A549 (cell line): ENCODE measurements around the gene EVI2A.

Experiments used
- CEBPB ChIP-seq, 2 experiments: fragments of >200 bp in 1 of 2; sonication (Bioruptor Twin) in 1 of 2; formaldehyde crosslinking in 1 of 2; IDR thresholded peaks; 2 replicates each; pipeline ENCODE4 v1.6.1; 2012 to 2016
- EP300 ChIP-seq, 2 experiments: fragments of >200 bp; sonication (Bioruptor Twin); formaldehyde crosslinking; IDR thresholded peaks; 2 replicates in 1 of 2; 3 replicates in 1 of 2; pipeline ENCODE4 v1.6.1; 2016 to 2017
- PHF8 ChIP-seq: fragments of 200-600 bp; sonication (generic); IDR thresholded peaks from 2 replicates; pipeline ENCODE4 v1.6.1; 2016; ENCODE audit warnings: low read depth, mild to moderate bottlenecking, antibody characterized with exemption, moderate library complexity, borderline replicate concordance
- POLR2AphosphoS2 ChIP-seq: conservative IDR thresholded peaks from 2 replicates; pipeline ENCODE4 v1.6.1; 2012; ENCODE audit warnings: low read length, improper control_type of control experiment, inconsistent platforms
- TF ChIP-seq, protein P1 (sequence below): fragments of >200 bp; sonication (Bioruptor Twin); formaldehyde crosslinking; IDR thresholded peaks from 3 replicates; pipeline ENCODE4 v1.5.1; 2016

DNA sequence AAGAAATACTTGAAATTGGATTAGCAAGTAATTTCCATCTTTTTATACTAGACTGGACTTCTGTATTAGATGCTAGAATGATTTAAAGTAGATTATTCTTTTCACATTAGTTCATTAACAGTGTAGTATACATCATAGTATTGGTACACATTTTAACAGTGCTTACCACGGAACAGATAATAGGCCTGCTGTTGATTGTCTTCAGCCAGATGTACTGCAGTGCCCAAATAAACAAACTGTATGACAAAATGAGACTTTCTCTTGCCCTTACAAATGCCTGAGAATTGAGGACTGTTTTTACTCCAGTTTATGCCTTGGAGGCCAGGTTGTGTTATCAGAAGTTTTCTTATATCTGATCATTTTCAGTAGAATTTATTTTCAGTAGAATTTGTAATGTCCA is 631 bp downstream of the EVI2A start:
- TF ChIP-seq, protein P1, sequence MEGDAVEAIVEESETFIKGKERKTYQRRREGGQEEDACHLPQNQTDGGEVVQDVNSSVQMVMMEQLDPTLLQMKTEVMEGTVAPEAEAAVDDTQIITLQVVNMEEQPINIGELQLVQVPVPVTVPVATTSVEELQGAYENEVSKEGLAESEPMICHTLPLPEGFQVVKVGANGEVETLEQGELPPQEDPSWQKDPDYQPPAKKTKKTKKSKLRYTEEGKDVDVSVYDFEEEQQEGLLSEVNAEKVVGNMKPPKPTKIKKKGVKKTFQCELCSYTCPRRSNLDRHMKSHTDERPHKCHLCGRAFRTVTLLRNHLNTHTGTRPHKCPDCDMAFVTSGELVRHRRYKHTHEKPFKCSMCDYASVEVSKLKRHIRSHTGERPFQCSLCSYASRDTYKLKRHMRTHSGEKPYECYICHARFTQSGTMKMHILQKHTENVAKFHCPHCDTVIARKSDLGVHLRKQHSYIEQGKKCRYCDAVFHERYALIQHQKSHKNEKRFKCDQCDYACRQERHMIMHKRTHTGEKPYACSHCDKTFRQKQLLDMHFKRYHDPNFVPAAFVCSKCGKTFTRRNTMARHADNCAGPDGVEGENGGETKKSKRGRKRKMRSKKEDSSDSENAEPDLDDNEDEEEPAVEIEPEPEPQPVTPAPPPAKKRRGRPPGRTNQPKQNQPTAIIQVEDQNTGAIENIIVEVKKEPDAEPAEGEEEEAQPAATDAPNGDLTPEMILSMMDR, result no peak
- no peak for TF ChIP-seq CEBPB (IDR thresholded peaks at IDR 0.05)
- TF ChIP-seq PHF8, result no peak
- TF ChIP-seq EP300 (IDR thresholded peaks at IDR 0.05), result no peak
- TF ChIP-seq POLR2AphosphoS2, result no peak
